Endothelial cell of umbilical vein (primary cell): ENCODE measurements around the gene FBXO8. TPM values are rescaled to one million over a fixed set of nuclear protein-coding genes. Genes with fewer than 3 reads are reported as not detected.

Experiments
- BruUV-seq: library from RNA; stranded (reverse); fragments of 400-500 nt; replicated peaks from 2 replicates; lab custom pipeline; 2021; lab: Mats Ljungman, UMichigan
- CTCF ChIA-PET: fragments of 300-600, 350-600 bp; sonication (Branson Sonifier 250); formaldehyde crosslinking; loops from one replicate; lab custom pipeline; 2021; ENCODE audit warnings: antibody characterized with exemption, inconsistent platforms; lab: Charles Lee
- POLR2A ChIA-PET: fragments of 300-600, 350-600 bp; sonication (Branson Sonifier 250); formaldehyde crosslinking; loops from one replicate; lab custom pipeline; 2021; ENCODE audit warnings: antibody characterized with exemption, inconsistent platforms; lab: Charles Lee
- DNase-seq: peaks from one replicate; pipeline ENCODE4 v3.0.0-alpha.2; 2011; ENCODE audit warnings: low read depth, low spot score
- FAIRE-seq: peaks from 2 replicates; lab custom pipeline; 2011; peaks lifted over from hg19 to GRCh38; lab: Jason Lieb, UNC
- H2AFZ ChIP-seq: 2 replicates; pipeline ENCODE4 v1.6.0; 2012; ENCODE audit warnings: low read depth, low read length, control low read depth, inconsistent platforms
- H3K27ac ChIP-seq: 2 replicates; pipeline ENCODE4 v1.5.1; 2011; ENCODE audit warnings: low read depth, mild to moderate bottlenecking, control low read depth, low read length, moderate library complexity; ENCODE audit not compliant: insufficient read depth
- H3K27me3 ChIP-seq, 2 experiments: 2 replicates each; pipeline versions ENCODE4 v1.6.0 to v1.6.1; 2011; ENCODE audit warnings: low read length in 2 of 2, mixed read lengths in 1 of 2; ENCODE audit not compliant: control insufficient read depth in 2 of 2, insufficient read depth in 2 of 2
- H3K36me3 ChIP-seq, 2 experiments: 2 replicates in 1 of 2; 3 replicates in 1 of 2; pipeline ENCODE4 v1.5.1; 2011; ENCODE audit warnings: low read length in 2 of 2, mild to moderate bottlenecking in 1 of 2, moderate library complexity in 1 of 2; ENCODE audit not compliant: control insufficient read depth in 2 of 2, insufficient read depth in 2 of 2; ENCODE audit errors: extremely low read depth in 1 of 2
- H3K4me1 ChIP-seq: 3 replicates; pipeline ENCODE4 v1.5.1; 2011; ENCODE audit warnings: mild to moderate bottlenecking, low read length; ENCODE audit not compliant: control insufficient read depth, insufficient read depth; ENCODE audit errors: extremely low read depth
- H3K4me2 ChIP-seq: 2 replicates; pipeline ENCODE4 v1.6.1; 2011; ENCODE audit warnings: low read length, control low read depth, mixed read lengths; ENCODE audit not compliant: insufficient read depth
- H3K4me3 ChIP-seq, 3 experiments: fragments of 200-600 bp in 1 of 3; sonication (generic), shearing (Covaris generic) in 1 of 3; replicated peaks in 1 of 3; 2 replicates each; pipeline ENCODE4 v1.5.1; 2011 to 2016; ENCODE audit warnings: control low read depth in 3 of 3, low read length in 3 of 3, mild to moderate bottlenecking in 2 of 3, inconsistent platforms in 1 of 3, low read depth in 1 of 3, moderate library complexity in 1 of 3; ENCODE audit not compliant: insufficient read depth in 1 of 3
- H3K79me2 ChIP-seq: 2 replicates; pipeline ENCODE4 v1.6.0; 2012; ENCODE audit warnings: low read length, inconsistent platforms; ENCODE audit not compliant: control insufficient read depth, insufficient read depth
- H3K9ac ChIP-seq: replicated peaks from 2 replicates; pipeline ENCODE3; 2011; ENCODE audit warnings: low read length, control low read depth; ENCODE audit not compliant: insufficient read depth; ENCODE audit errors: extremely low read depth
- H3K9me1 ChIP-seq: replicated peaks from 3 replicates; pipeline ENCODE4 v1.6.0; 2011; ENCODE audit warnings: mild to moderate bottlenecking, low read length; ENCODE audit not compliant: control insufficient read depth, insufficient read depth; ENCODE audit errors: extremely low read depth
- H3K9me3 ChIP-seq: replicated peaks from 2 replicates; pipeline ENCODE4 v1.5.1; 2012; ENCODE audit warnings: low read length, inconsistent platforms; ENCODE audit not compliant: control insufficient read depth, insufficient read depth
- H4K20me1 ChIP-seq: replicated peaks from 2 replicates; pipeline ENCODE3; 2011; ENCODE audit warnings: mild to moderate bottlenecking, low read length; ENCODE audit not compliant: control insufficient read depth, insufficient read depth; ENCODE audit errors: extremely low read depth
- FOS ChIP-seq: IDR thresholded peaks from 2 replicates; pipeline ENCODE4 v1.6.1; 2011; ENCODE audit warnings: mild to moderate bottlenecking, low read length, moderate library complexity, borderline replicate concordance; ENCODE audit not compliant: insufficient read depth
- MAX ChIP-seq: IDR thresholded peaks from 2 replicates; pipeline ENCODE4 v1.6.1; 2011; ENCODE audit not compliant: insufficient read depth, insufficient read length
- dilution Hi-C: fragments of 300-500 bp; cut with MboI; formaldehyde crosslinking; loops from one replicate; pipeline ENCODE4 v1.15.0; 2019; ENCODE audit warnings: low sequenced_read_pairs; ENCODE audit not compliant: extremely low pct_ligation_motif_present
- intact Hi-C: fragments of 100-400 bp; cut with micrococcal nuclease; formaldehyde crosslinking; loops from one replicate; pipeline ENCODE4 v1.10.0; 2022
- polyA plus RNA-seq, 4 experiments: library from polyadenylated mRNA; depleted of rRNA in 3 of 4; stranded (reverse) in 3 of 4; unstranded in 1 of 4; fragments of >200 nt; gene quantifications; 2 replicates each; pipeline versions ENCODE4 v1.2.1 to v1.2.3, GENCODE V29; 2011 to 2012; ENCODE audit warnings: missing spikeins in 1 of 4
- total RNA-seq: library from RNA; stranded (reverse); gene quantifications from 2 replicates; pipeline ENCODE4 v1.2.3, GENCODE V29; 2021

Gene FBXO8
- total and polyA plus RNA-seq, 2 donors (not counting 3 experiments of a cell fraction or from before 2014, with no cell fraction given) = 9.9 to 14.5 TPM

GRCh38 chr4:174199735-174200134 is 83.7 kb downstream of the FBXO8 start:
- intact Hi-C loops (no loop called here), dilution Hi-C loops (no loop called here)
- no peaks in the 10 kb centered on the region for H3K79me2 ChIP-seq
- no peaks in the 10 kb centered on the region for H3K4me1 ChIP-seq
- POLR2A ChIA-PET = no interaction called here
- H3K9ac ChIP-seq = no peak overlapping the region
- H3K36me3 ChIP-seq = no peaks in the 10 kb centered on the region
- H3K9me1 ChIP-seq = no peaks in the 10 kb centered on the region
- H3K27ac ChIP-seq = no peak overlapping the region
- BruUV-seq = no TSS peak
- DNase-seq (no peak), FAIRE-seq (no peak)
- peaks cover 3 to 28% of the 10 kb centered on the region in 2 experiments for H3K27me3 ChIP-seq
- H4K20me1 ChIP-seq = no peaks in the 10 kb centered on the region
- no peaks in the 10 kb centered on the region for H3K9me3 ChIP-seq
- H2AFZ ChIP-seq = no peak overlapping the region
- CTCF ChIA-PET = no interaction called here
- no peak overlapping the region for H3K4me3 ChIP-seq
- no peak for TF ChIP-seq MAX
- H3K4me2 ChIP-seq = no peak overlapping the region

- intact Hi-C loops = no loop called here
- Histone ChIP-seq H4K20me1 (no peaks in the 10 kb centered on the region), H3K4me2 (no peak overlapping the region), H2AFZ (no peak overlapping the region), H3K79me2 (no peaks in the 10 kb centered on the region), H3K9me1 (no peaks in the 10 kb centered on the region), H3K27me3 (peaks cover 3 to 23% of the 10 kb centered on the region in 2 experiments), H3K4me1 (no peaks in the 10 kb centered on the region), H3K36me3 (no peaks in the 10 kb centered on the region), H3K4me3 (no peak overlapping the region), H3K27ac (no peak overlapping the region), H3K9me3 (no peaks in the 10 kb centered on the region), H3K9ac (no peak overlapping the region)
- TF ChIP-seq FOS (peak; percentile 25), MAX (no peak)
- CTCF ChIA-PET = no interaction called here
- dilution Hi-C loops = no loop called here
- DNase-seq (peak; percentile 56), FAIRE-seq (peak; percentile 81)
- BruUV-seq = no TSS peak
- POLR2A ChIA-PET = no interaction called here
Measured at GRCh38 chr4:174198828-174199227, 84.6 kb downstream of the FBXO8 start.
